Endothelial cell of umbilical vein (primary cell): ENCODE data around the gene BPGM. TPM values are rescaled to one million over a fixed set of nuclear protein-coding genes. Genes with fewer than 3 reads are reported as not detected.

Experiments
- BruUV-seq: library from RNA; stranded (reverse); fragments of 400-500 nt; replicated peaks from 2 replicates; lab custom pipeline; 2021; lab: Mats Ljungman, UMichigan
- CTCF ChIA-PET: fragments of 300-600, 350-600 bp; sonication (Branson Sonifier 250); formaldehyde crosslinking; loops from one replicate; lab custom pipeline; 2021; ENCODE audit warnings: antibody characterized with exemption, inconsistent platforms; lab: Charles Lee
- POLR2A ChIA-PET: fragments of 300-600, 350-600 bp; sonication (Branson Sonifier 250); formaldehyde crosslinking; loops from one replicate; lab custom pipeline; 2021; ENCODE audit warnings: antibody characterized with exemption, inconsistent platforms; lab: Charles Lee
- DNase-seq: peaks from one replicate; pipeline ENCODE4 v3.0.0-alpha.2; 2011; ENCODE audit warnings: low read depth, low spot score
- FAIRE-seq: peaks from 2 replicates; lab custom pipeline; 2011; peaks lifted over from hg19 to GRCh38; lab: Jason Lieb, UNC
- H2AFZ ChIP-seq: 2 replicates; pipeline ENCODE4 v1.6.0; 2012; ENCODE audit warnings: low read depth, low read length, control low read depth, inconsistent platforms
- H3K27ac ChIP-seq: 2 replicates; pipeline ENCODE4 v1.5.1; 2011; ENCODE audit warnings: low read depth, mild to moderate bottlenecking, control low read depth, low read length, moderate library complexity; ENCODE audit not compliant: insufficient read depth
- H3K27me3 ChIP-seq, 2 experiments: 2 replicates each; pipeline versions ENCODE4 v1.6.0 to v1.6.1; 2011; ENCODE audit warnings: low read length in 2 of 2, mixed read lengths in 1 of 2; ENCODE audit not compliant: control insufficient read depth in 2 of 2, insufficient read depth in 2 of 2
- H3K36me3 ChIP-seq, 2 experiments: 2 replicates in 1 of 2; 3 replicates in 1 of 2; pipeline ENCODE4 v1.5.1; 2011; ENCODE audit warnings: low read length in 2 of 2, mild to moderate bottlenecking in 1 of 2, moderate library complexity in 1 of 2; ENCODE audit not compliant: control insufficient read depth in 2 of 2, insufficient read depth in 2 of 2; ENCODE audit errors: extremely low read depth in 1 of 2
- H3K4me1 ChIP-seq: 3 replicates; pipeline ENCODE4 v1.5.1; 2011; ENCODE audit warnings: mild to moderate bottlenecking, low read length; ENCODE audit not compliant: control insufficient read depth, insufficient read depth; ENCODE audit errors: extremely low read depth
- H3K4me2 ChIP-seq: 2 replicates; pipeline ENCODE4 v1.6.1; 2011; ENCODE audit warnings: low read length, control low read depth, mixed read lengths; ENCODE audit not compliant: insufficient read depth
- H3K4me3 ChIP-seq, 3 experiments: fragments of 200-600 bp in 1 of 3; sonication (generic), shearing (Covaris generic) in 1 of 3; replicated peaks in 1 of 3; 2 replicates each; pipeline ENCODE4 v1.5.1; 2011 to 2016; ENCODE audit warnings: control low read depth in 3 of 3, low read length in 3 of 3, mild to moderate bottlenecking in 2 of 3, inconsistent platforms in 1 of 3, low read depth in 1 of 3, moderate library complexity in 1 of 3; ENCODE audit not compliant: insufficient read depth in 1 of 3
- H3K79me2 ChIP-seq: 2 replicates; pipeline ENCODE4 v1.6.0; 2012; ENCODE audit warnings: low read length, inconsistent platforms; ENCODE audit not compliant: control insufficient read depth, insufficient read depth
- H3K9ac ChIP-seq: replicated peaks from 2 replicates; pipeline ENCODE3; 2011; ENCODE audit warnings: low read length, control low read depth; ENCODE audit not compliant: insufficient read depth; ENCODE audit errors: extremely low read depth
- H3K9me1 ChIP-seq: replicated peaks from 3 replicates; pipeline ENCODE4 v1.6.0; 2011; ENCODE audit warnings: mild to moderate bottlenecking, low read length; ENCODE audit not compliant: control insufficient read depth, insufficient read depth; ENCODE audit errors: extremely low read depth
- H3K9me3 ChIP-seq: replicated peaks from 2 replicates; pipeline ENCODE4 v1.5.1; 2012; ENCODE audit warnings: low read length, inconsistent platforms; ENCODE audit not compliant: control insufficient read depth, insufficient read depth
- H4K20me1 ChIP-seq: replicated peaks from 2 replicates; pipeline ENCODE3; 2011; ENCODE audit warnings: mild to moderate bottlenecking, low read length; ENCODE audit not compliant: control insufficient read depth, insufficient read depth; ENCODE audit errors: extremely low read depth
- CTCF ChIP-seq, 2 donors: IDR thresholded peaks; 1 replicate in 1 of 2; 2 replicates in 1 of 2; pipeline ENCODE4 v1.5.1; 2011; ENCODE audit warnings: low read length in 2 of 2, mild to moderate bottlenecking in 2 of 2, moderate library complexity in 2 of 2, control low read depth in 1 of 2, inconsistent platforms in 1 of 2, low read depth in 1 of 2; ENCODE audit not compliant: insufficient read depth in 1 of 2; ENCODE audit errors: extremely low read depth in 1 of 2
- EZH2 ChIP-seq: IDR thresholded peaks from 2 replicates; pipeline ENCODE4 v1.6.1; 2012; ENCODE audit warnings: borderline replicate concordance, low read depth, mild to moderate bottlenecking, moderate library complexity, low read length, inconsistent platforms; ENCODE audit not compliant: severe bottlenecking
- FOS ChIP-seq: IDR thresholded peaks from 2 replicates; pipeline ENCODE4 v1.6.1; 2011; ENCODE audit warnings: mild to moderate bottlenecking, low read length, moderate library complexity, borderline replicate concordance; ENCODE audit not compliant: insufficient read depth
- GATA2 ChIP-seq: IDR thresholded peaks from 2 replicates; pipeline ENCODE4 v1.7.0; 2011; ENCODE audit warnings: low read depth, mild to moderate bottlenecking, moderate library complexity, mixed read lengths, low read length; ENCODE audit not compliant: insufficient read length, insufficient read depth
- JUN ChIP-seq: IDR thresholded peaks from 2 replicates; pipeline ENCODE4 v1.6.1; 2011; ENCODE audit warnings: borderline replicate concordance, low read depth; ENCODE audit not compliant: insufficient read length, insufficient read depth
- MAX ChIP-seq: IDR thresholded peaks from 2 replicates; pipeline ENCODE4 v1.6.1; 2011; ENCODE audit not compliant: insufficient read depth, insufficient read length
- MYC ChIP-seq: IDR thresholded peaks from one replicate; pipeline ENCODE4 v1.6.1; 2011; ENCODE audit warnings: mild to moderate bottlenecking, low read depth, low read length
- POLR2A ChIP-seq: IDR thresholded peaks from 2 replicates; pipeline ENCODE4 v1.6.1; 2012; ENCODE audit warnings: low read depth, mild to moderate bottlenecking, control low read depth, low read length
- POLR2AphosphoS5 ChIP-seq: IDR thresholded peaks from 2 replicates; pipeline ENCODE4 v1.6.1; 2012; ENCODE audit warnings: low read depth, mild to moderate bottlenecking, control low read depth, low read length, moderate library complexity; ENCODE audit not compliant: insufficient read depth
- dilution Hi-C: fragments of 300-500 bp; cut with MboI; formaldehyde crosslinking; loops from one replicate; pipeline ENCODE4 v1.15.0; 2019; ENCODE audit warnings: low sequenced_read_pairs; ENCODE audit not compliant: extremely low pct_ligation_motif_present
- intact Hi-C: fragments of 100-400 bp; cut with micrococcal nuclease; formaldehyde crosslinking; loops from one replicate; pipeline ENCODE4 v1.10.0; 2022
- polyA plus RNA-seq, 4 experiments: library from polyadenylated mRNA; depleted of rRNA in 3 of 4; stranded (reverse) in 3 of 4; unstranded in 1 of 4; fragments of >200 nt; gene quantifications; 2 replicates each; pipeline versions ENCODE4 v1.2.1 to v1.2.3, GENCODE V29; 2011 to 2012; ENCODE audit warnings: missing spikeins in 1 of 4
- total RNA-seq: library from RNA; stranded (reverse); gene quantifications from 2 replicates; pipeline ENCODE4 v1.2.3, GENCODE V29; 2021

BPGM gene
- total and polyA plus RNA-seq, 2 donors (not counting 3 experiments of a cell fraction or from before 2014, with no cell fraction given) = 24.2 to 28.3 TPM

GRCh38 chr7:134637441-134637840 is 9.2 kb upstream of the BPGM start:
- no peak for DNase-seq
- no peak overlapping the region for H2AFZ ChIP-seq
- H3K4me1 ChIP-seq = peaks cover 7% of the 10 kb centered on the region
- no peaks in the 10 kb centered on the region for H3K9me1 ChIP-seq
- intact Hi-C loops = no loop called here
- no peaks in the 10 kb centered on the region for H3K9me3 ChIP-seq
- no peak for FAIRE-seq
- no peaks in the 10 kb centered on the region for H3K27me3 ChIP-seq
- no peak for TF ChIP-seq MAX
- TF ChIP-seq EZH2 = no peak
- TF ChIP-seq JUN = no peak
- no peak for TF ChIP-seq POLR2AphosphoS5
- no peak for TF ChIP-seq POLR2A
- no peak for TF ChIP-seq GATA2
- no peak for TF ChIP-seq CTCF (IDR thresholded peaks at IDR 0.05; ENCODE audit: extremely low read depth in 1 of 2, insufficient read depth in 1 of 2, low read depth in 1 of 2, low read length in 2 of 2)
- TF ChIP-seq MYC = no peak
- no peak for TF ChIP-seq FOS
- ChIA-PET POLR2A (interaction anchor here (0.6 to 0.7 kb wide), 2 partner anchors 21 to 214 kb away, joined by 3 to 4 read pairs; no protein-coding TSS in a partner anchor), CTCF (interaction anchor here (7.0 kb wide), 1 partner anchor 64 kb away, joined by 163 read pairs; no protein-coding TSS in a partner anchor)
- H3K9ac ChIP-seq = no peak overlapping the region
- no peak overlapping the region for H3K4me3 ChIP-seq
- H4K20me1 ChIP-seq = no peaks in the 10 kb centered on the region
- H3K27ac ChIP-seq = no peak overlapping the region
- no TSS peak for BruUV-seq
- dilution Hi-C loops = no loop called here
- no peaks in the 10 kb centered on the region for H3K79me2 ChIP-seq
- H3K36me3 ChIP-seq = no peaks in the 10 kb centered on the region
- no peak overlapping the region for H3K4me2 ChIP-seq
